Cardiac muscle cell (in vitro differentiated cells and primary cell): ENCODE measurements around the gene LRIT1. TPM values are rescaled to one million over a fixed set of nuclear protein-coding genes. Genes with fewer than 3 reads are reported as not detected.

Experiments
- DNase-seq, 2 donors: peaks; one replicate each; pipeline versions ENCODE4 v3.0.0 to v3.0.0-alpha.2; 2010 to 2017; ENCODE audit warnings: low read depth in 1 of 2, low spot score in 1 of 2
- H3K27ac ChIP-seq: fragments of 200-600 bp; sonication (generic); 2 replicates; pipeline ENCODE4 v1.5.1; 2016
- H3K27me3 ChIP-seq: fragments of 200-600 bp; sonication (generic); 2 replicates; pipeline ENCODE4 v1.6.0; 2016; ENCODE audit warnings: control low read depth
- H3K36me3 ChIP-seq: fragments of 200-600 bp; sonication (generic); 2 replicates; pipeline ENCODE4 v1.5.1; 2016; ENCODE audit warnings: control low read depth
- H3K4me1 ChIP-seq: fragments of 200-600 bp; sonication (generic); 2 replicates; pipeline ENCODE4 v1.8.1; 2017; ENCODE audit warnings: low read depth, mild to moderate bottlenecking, mixed run types
- H3K4me3 ChIP-seq: fragments of 200-600 bp; sonication (generic); 2 replicates; pipeline ENCODE4 v1.5.1; 2016; ENCODE audit warnings: mild to moderate bottlenecking
- H3K9me3 ChIP-seq: fragments of 200-600 bp; sonication (generic); 2 replicates; pipeline ENCODE4 v1.5.1; 2017; ENCODE audit warnings: low read depth, mild to moderate bottlenecking, control low read depth
- polyA plus RNA-seq: library from polyadenylated mRNA; unstranded; fragments of >200 nt; fragmentation: Nextera tagmentation; extraction: Ambion mirVana; gene quantifications from 2 replicates; pipeline ENCODE4 v1.2.1, GENCODE V29; 2016
- total RNA-seq: library from RNA; depleted of rRNA; stranded (reverse); fragments of >200 nt; gene quantifications from 2 replicates; pipeline ENCODE4 v1.2.3, GENCODE V29; 2016
- TF ChIP-seq, protein P1 (sequence below): IDR thresholded peaks from 2 replicates; pipeline ENCODE4 v1.5.1; 2012; ENCODE audit warnings: low read depth, mild to moderate bottlenecking, low read length

LRIT1 gene
- total and polyA plus RNA-seq, 2 experiments from 2014 or later, result not detected

DNA sequence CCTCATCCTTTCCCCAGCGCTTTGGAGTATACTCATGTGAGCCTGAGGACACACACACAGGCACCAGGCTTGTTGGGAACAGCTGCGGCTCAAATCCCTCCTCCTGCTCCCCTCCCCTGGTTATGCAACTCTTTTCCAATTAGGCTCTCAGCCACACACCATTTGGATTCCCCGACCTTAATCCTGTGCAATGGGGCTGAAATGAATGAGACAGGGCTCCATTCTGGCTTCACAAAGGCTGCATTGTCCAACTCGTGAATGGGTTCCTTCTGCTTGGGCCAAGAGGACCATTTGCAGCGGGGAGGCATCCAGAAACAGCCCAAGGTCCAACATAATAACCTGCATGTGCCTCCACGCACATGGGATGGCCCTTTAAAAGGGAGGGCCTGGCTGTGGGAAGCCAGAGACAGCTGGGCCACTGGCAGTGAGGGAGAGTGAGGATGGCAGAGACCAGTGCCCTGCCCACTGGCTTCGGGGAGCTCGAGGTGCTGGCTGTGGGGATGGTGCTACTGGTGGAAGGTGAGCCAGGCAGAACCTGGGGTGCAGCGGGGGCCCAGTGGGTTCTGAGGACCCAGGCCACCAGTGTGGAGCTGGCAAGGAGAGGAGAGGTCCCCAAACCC, 3.4 kb upstream of the LRIT1 start, which contains the start of gene RGR:
RGR (plus strand) TSS at position 403 of the 620 bp plus-strand sequence; CDS start at position 441, 38 bp downstream.
- Histone ChIP-seq H3K27me3 (no peaks in the 10 kb centered on the region), H3K9me3 (no peaks in the 10 kb centered on the region), H3K4me3 (no peak within 1 kb of the TSS), H3K36me3 (no peaks in the 10 kb centered on the region), H3K4me1 (no peaks in the 10 kb centered on the region), H3K27ac (no peak within 1 kb of the TSS)
- TF ChIP-seq, protein P1, sequence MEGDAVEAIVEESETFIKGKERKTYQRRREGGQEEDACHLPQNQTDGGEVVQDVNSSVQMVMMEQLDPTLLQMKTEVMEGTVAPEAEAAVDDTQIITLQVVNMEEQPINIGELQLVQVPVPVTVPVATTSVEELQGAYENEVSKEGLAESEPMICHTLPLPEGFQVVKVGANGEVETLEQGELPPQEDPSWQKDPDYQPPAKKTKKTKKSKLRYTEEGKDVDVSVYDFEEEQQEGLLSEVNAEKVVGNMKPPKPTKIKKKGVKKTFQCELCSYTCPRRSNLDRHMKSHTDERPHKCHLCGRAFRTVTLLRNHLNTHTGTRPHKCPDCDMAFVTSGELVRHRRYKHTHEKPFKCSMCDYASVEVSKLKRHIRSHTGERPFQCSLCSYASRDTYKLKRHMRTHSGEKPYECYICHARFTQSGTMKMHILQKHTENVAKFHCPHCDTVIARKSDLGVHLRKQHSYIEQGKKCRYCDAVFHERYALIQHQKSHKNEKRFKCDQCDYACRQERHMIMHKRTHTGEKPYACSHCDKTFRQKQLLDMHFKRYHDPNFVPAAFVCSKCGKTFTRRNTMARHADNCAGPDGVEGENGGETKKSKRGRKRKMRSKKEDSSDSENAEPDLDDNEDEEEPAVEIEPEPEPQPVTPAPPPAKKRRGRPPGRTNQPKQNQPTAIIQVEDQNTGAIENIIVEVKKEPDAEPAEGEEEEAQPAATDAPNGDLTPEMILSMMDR, result no peak
- no peak for DNase-seq

GRCh38 chr10:84243759-84244158, 2.4 kb upstream of the LRIT1 start:
- no peak for DNase-seq
- TF ChIP-seq, protein P1, result no peak

GRCh38 chr10:84238909-84239308, 2.4 kb downstream of the LRIT1 start:
- H3K27me3 ChIP-seq, result peaks cover 5% of the 10 kb centered on the region
- DNase-seq, result no peak
- no peaks in the 10 kb centered on the region for H3K9me3 ChIP-seq
- H3K4me3 ChIP-seq, result no peak overlapping the region
- no peaks in the 10 kb centered on the region for H3K4me1 ChIP-seq
- no peak overlapping the region for H3K27ac ChIP-seq
- H3K36me3 ChIP-seq, result no peaks in the 10 kb centered on the region
- TF ChIP-seq, protein P1, result no peak

More at GRCh38 chr10:84243759-84244158, 2.4 kb upstream of the LRIT1 start:
- H3K27ac ChIP-seq, result no peak overlapping the region
- no peaks in the 10 kb centered on the region for H3K4me1 ChIP-seq
- no peaks in the 10 kb centered on the region for H3K9me3 ChIP-seq
- H3K36me3 ChIP-seq, result no peaks in the 10 kb centered on the region
- H3K4me3 ChIP-seq, result no peak overlapping the region
- H3K27me3 ChIP-seq, result no peaks in the 10 kb centered on the region

- no peaks in the 10 kb centered on the region for H3K36me3 ChIP-seq
- H3K27me3 ChIP-seq, result peaks cover 5% of the 10 kb centered on the region
- DNase-seq, result peak in 1 of 2 donors; percentile 3
- H3K4me3 ChIP-seq, result no peak overlapping the region
- no peak overlapping the region for H3K27ac ChIP-seq
- H3K9me3 ChIP-seq, result no peaks in the 10 kb centered on the region
- H3K4me1 ChIP-seq, result no peaks in the 10 kb centered on the region
- TF ChIP-seq, protein P1, result peak; percentile 17
Measured at GRCh38 chr10:84237199-84238051, 3.9 kb downstream of the LRIT1 start.

DNA sequence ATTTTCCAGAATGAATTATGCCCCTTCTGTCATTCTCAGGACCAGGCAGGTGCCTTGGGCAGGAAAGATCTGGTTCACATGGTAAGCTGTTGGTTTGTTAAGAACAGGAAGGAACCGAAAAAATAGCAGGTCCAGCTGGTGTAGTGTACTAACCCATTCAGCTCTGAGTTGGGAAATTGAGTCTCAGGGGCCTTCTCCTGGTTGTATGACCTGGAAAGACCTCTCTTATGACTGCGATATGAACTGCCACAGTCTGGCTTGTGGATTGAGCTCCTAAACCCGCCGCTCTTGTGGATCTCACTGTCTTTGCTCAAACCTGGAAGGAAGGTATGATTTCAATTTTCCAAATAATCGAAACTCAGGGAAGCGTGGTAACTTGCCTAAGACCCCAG, 4.5 kb downstream of the LRIT1 start:
- no peaks in the 10 kb centered on the region for H3K36me3 ChIP-seq
- TF ChIP-seq, protein P1, result no peak
- DNase-seq, result no peak

More for the DNA sequence above, 4.5 kb downstream of the LRIT1 start:
- no peak overlapping the region for H3K4me3 ChIP-seq
- H3K27ac ChIP-seq, result no peak overlapping the region
- peaks cover 5% of the 10 kb centered on the region for H3K27me3 ChIP-seq
- H3K4me1 ChIP-seq, result no peaks in the 10 kb centered on the region
- H3K9me3 ChIP-seq, result no peaks in the 10 kb centered on the region
